HepG2 (cell line): ENCODE results near the gene CTIF. TPM values are rescaled to one million over a fixed set of nuclear protein-coding genes. Genes with fewer than 3 reads are reported as not detected.

Experiments used
- ARNT ChIP-seq: fragments of 450-650 bp; IDR thresholded peaks from 2 replicates; pipeline ENCODE4 v1.6.1; 2017
- ARNT2 ChIP-seq: sonication (generic); formaldehyde crosslinking; IDR thresholded peaks from 2 replicates; pipeline ENCODE4 v1.8.0; 2022; ENCODE audit warnings: mild to moderate bottlenecking, low read depth, missing genetic modification reagents, moderate library complexity
- ATF7-NPFF ChIP-seq: sonication (generic); formaldehyde crosslinking; IDR thresholded peaks from 2 replicates; pipeline ENCODE4 v1.8.1; 2023; ENCODE audit warnings: mild to moderate bottlenecking, low read depth, missing genetic modification reagents, moderate library complexity
- CHCHD3 ChIP-seq: sonication (generic); formaldehyde crosslinking; IDR thresholded peaks from 2 replicates; pipeline ENCODE4 v1.8.0; 2022; ENCODE audit warnings: mild to moderate bottlenecking, missing genetic modification reagents, moderate library complexity
- GTF2F1 ChIP-seq: fragments of 150-350 bp; IDR thresholded peaks from 2 replicates; pipeline ENCODE4 v1.6.1; 2014; ENCODE audit warnings: low read length
- HDAC6 ChIP-seq: fragments of 200-600 bp; sonication (generic); IDR thresholded peaks from 2 replicates; pipeline ENCODE4 v1.7.0; 2017; ENCODE audit warnings: mild to moderate bottlenecking, antibody characterized with exemption, low read length, low read depth
- KDM4B ChIP-seq: sonication (generic); formaldehyde crosslinking; IDR thresholded peaks from 2 replicates; pipeline ENCODE4 v1.4.0; 2020; ENCODE audit warnings: missing genetic modification reagents
- KDM5B ChIP-seq: sonication (generic); formaldehyde crosslinking; IDR thresholded peaks from 2 replicates; pipeline ENCODE4 v1.4.0; 2020; ENCODE audit warnings: missing genetic modification reagents, mild to moderate bottlenecking, borderline replicate concordance
- MTF2 ChIP-seq: sonication (generic); formaldehyde crosslinking; IDR thresholded peaks from 2 replicates; pipeline ENCODE4 v1.5.0; 2020; ENCODE audit warnings: missing genetic modification reagents, borderline replicate concordance
- NFATC3 ChIP-seq: sonication (generic); formaldehyde crosslinking; IDR thresholded peaks from 2 replicates; pipeline ENCODE4 v1.5.1; 2020; ENCODE audit warnings: mild to moderate bottlenecking, missing genetic modification reagents
- SNAPC5 ChIP-seq: sonication (generic); formaldehyde crosslinking; IDR thresholded peaks from 2 replicates; pipeline ENCODE4 v1.8.1; 2023; ENCODE audit warnings: mild to moderate bottlenecking, missing genetic modification reagents, borderline replicate concordance
- TEAD2 ChIP-seq: sonication (generic); formaldehyde crosslinking; IDR thresholded peaks from 2 replicates; pipeline ENCODE4 v1.9.0; 2021; ENCODE audit warnings: missing genetic modification reagents
- THYN1 ChIP-seq: sonication (generic); formaldehyde crosslinking; IDR thresholded peaks from 2 replicates; pipeline ENCODE4 v1.8.1; 2023; ENCODE audit warnings: low read depth, mild to moderate bottlenecking, moderate library complexity, missing genetic modification reagents, borderline replicate concordance
- YEATS4 ChIP-seq: sonication (generic); formaldehyde crosslinking; IDR thresholded peaks from 2 replicates; pipeline ENCODE4 v1.4.0; 2020; ENCODE audit warnings: missing genetic modification reagents, borderline replicate concordance
- ZBTB3 ChIP-seq: sonication (generic); formaldehyde crosslinking; IDR thresholded peaks from 2 replicates; pipeline ENCODE4 v1.4.0; 2020; ENCODE audit warnings: low read depth, mild to moderate bottlenecking, moderate library complexity, missing genetic modification reagents, borderline replicate concordance
- ZFP36L2 ChIP-seq: sonication (generic); formaldehyde crosslinking; IDR thresholded peaks from 2 replicates; pipeline ENCODE4 v1.4.0; 2020; ENCODE audit warnings: missing genetic modification reagents
- ZMYM2 ChIP-seq: sonication (generic); formaldehyde crosslinking; IDR thresholded peaks from 2 replicates; pipeline ENCODE4 v1.8.0; 2022; ENCODE audit warnings: mild to moderate bottlenecking, missing genetic modification reagents
- ZNF331 ChIP-seq: sonication (generic); formaldehyde crosslinking; IDR thresholded peaks from 2 replicates; pipeline ENCODE4 v1.4.0; 2020; ENCODE audit warnings: missing genetic modification reagents
- ZNF382 ChIP-seq: sonication (generic); formaldehyde crosslinking; IDR thresholded peaks from 2 replicates; pipeline ENCODE4 v1.5.0; 2020; ENCODE audit warnings: missing genetic modification reagents, mild to moderate bottlenecking, borderline replicate concordance
- ZNF558 ChIP-seq: sonication (generic); formaldehyde crosslinking; IDR thresholded peaks from 2 replicates; pipeline ENCODE4 v1.9.0; 2022; ENCODE audit warnings: mild to moderate bottlenecking, missing genetic modification reagents, borderline replicate concordance
- ZNF562 ChIP-seq: sonication (generic); formaldehyde crosslinking; IDR thresholded peaks from 2 replicates; pipeline ENCODE4 v1.8.0; 2022; ENCODE audit warnings: missing genetic modification reagents, borderline replicate concordance
- ZNF572 ChIP-seq: sonication (generic); formaldehyde crosslinking; IDR thresholded peaks from 2 replicates; pipeline ENCODE4 v1.5.1; 2020; ENCODE audit warnings: mild to moderate bottlenecking, missing genetic modification reagents
- ZNF619 ChIP-seq: sonication (generic); formaldehyde crosslinking; IDR thresholded peaks from 2 replicates; pipeline ENCODE4 v1.4.0; 2020; ENCODE audit warnings: mild to moderate bottlenecking, missing genetic modification reagents
- ZSCAN12 ChIP-seq: sonication (generic); formaldehyde crosslinking; IDR thresholded peaks from 2 replicates; pipeline ENCODE4 v1.9.0; 2021; ENCODE audit warnings: mild to moderate bottlenecking, missing genetic modification reagents
- polyA plus RNA-seq, 8 experiments: library from polyadenylated mRNA; depleted of rRNA in 3 of 8; stranded (reverse) in 7 of 8; unstranded in 1 of 8; fragments of >200 nt; fragmentation: Illumina TruSeq in 4 of 8; extraction: Trizol in 4 of 8; gene quantifications; 2 replicates each; pipeline versions ENCODE4 v1.2.1 to v1.2.3, GENCODE V29; 2011 to 2016; ENCODE audit warnings: low read depth in 4 of 8, missing spikeins in 1 of 8, mixed read lengths in 1 of 8; ENCODE audit not compliant: insufficient read depth in 1 of 8
- total RNA-seq, 5 experiments: library from RNA; depleted of rRNA; stranded (reverse); fragments of >200 nt; fragmentation: Illumina TruSeq; extraction: Trizol; gene quantifications; 2 replicates each; pipeline ENCODE4 v1.2.3, GENCODE V29; 2016; ENCODE audit warnings: low read depth in 1 of 5
- TF ChIP-seq, protein P1 (sequence below): sonication (generic); formaldehyde crosslinking; IDR thresholded peaks from 2 replicates; pipeline ENCODE4 v1.9.0; 2021; ENCODE audit warnings: missing genetic modification reagents, borderline replicate concordance
- TF ChIP-seq, protein P2 (sequence below): sonication (generic); formaldehyde crosslinking; IDR thresholded peaks from 2 replicates; pipeline ENCODE4 v1.4.0; 2020; ENCODE audit warnings: missing genetic modification reagents

The CTIF gene
- total and polyA plus RNA-seq, 2 of the 13 experiments (the other 11 are each of a cell fraction or from before 2014, with no cell fraction given): 18.2 to 28.0 TPM

DNA sequence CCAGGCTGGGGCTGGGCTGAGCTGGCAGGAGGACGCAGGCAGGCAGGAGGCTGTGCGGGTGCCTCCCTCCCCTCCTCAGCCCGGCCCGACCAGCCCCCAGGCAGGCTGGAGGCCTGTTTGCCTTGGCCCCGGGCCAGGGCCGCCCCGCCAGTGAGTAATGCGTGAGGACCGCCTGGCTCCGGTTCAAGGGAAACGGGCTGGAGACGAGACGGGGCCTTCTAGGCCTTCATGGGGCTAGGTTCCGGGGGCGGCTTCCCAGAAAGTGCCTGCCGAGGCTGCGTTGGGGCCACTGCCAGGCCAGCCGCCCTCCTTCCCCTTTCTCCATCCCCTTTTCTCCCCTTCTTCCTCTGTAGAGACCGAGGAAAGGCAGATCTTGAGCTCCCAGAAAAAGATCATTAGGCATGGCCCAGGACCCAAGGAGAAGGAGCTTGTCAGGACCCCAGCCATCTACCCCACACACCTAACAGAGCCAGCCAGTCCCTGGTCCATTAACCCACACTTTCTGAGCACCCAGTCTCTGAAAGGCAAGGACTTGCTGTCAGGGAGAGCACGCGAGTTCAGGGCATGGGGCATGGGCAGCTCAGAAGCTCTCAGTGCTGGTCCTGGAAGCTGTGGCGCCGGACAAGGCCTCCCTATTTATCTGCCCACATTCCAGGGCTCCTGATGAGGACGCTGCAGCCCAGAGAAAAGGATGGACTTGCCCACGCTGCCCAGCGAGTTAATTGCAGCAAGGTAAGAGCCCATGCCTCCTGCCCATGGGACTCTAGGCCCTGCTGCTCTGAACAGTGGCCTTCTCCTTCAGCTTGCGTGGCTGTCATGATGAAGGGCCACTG is 363.4 kb downstream of the CTIF start (continued):
- TF ChIP-seq ZNF572 (CRISPR knock-in tag) (no peak; the same call in 1 of the 2 replicates), GTF2F1 (no peak), KDM5B (CRISPR knock-in tag) (peak; percentile 90; the same call in 1 of the 2 replicates), ZNF562 (CRISPR knock-in tag) (no peak), ZNF331 (CRISPR knock-in tag) (peak; percentile 84; the same call in 1 of the 2 replicates), ZNF558 (no peak), MTF2 (CRISPR knock-in tag) (no peak), ZBTB3 (0 out of 2 replicates have a peak, but pooled peaks have one; percentile 61), ZSCAN12 (CRISPR knock-in tag) (no peak), NFATC3 (0 out of 2 replicates have a peak, but pooled peaks have one; percentile 52), ARNT2 (peak; percentile 60; the same call in 1 of the 2 replicates), THYN1 (CRISPR knock-in tag) (no peak), CHCHD3 (CRISPR knock-in tag) (no peak), ZNF619 (CRISPR knock-in tag) (no peak), KDM4B (0 out of 2 replicates have a peak, but pooled peaks have one; percentile 74), HDAC6 (no peak), ATF7-NPFF (CRISPR knock-in tag) (peak; percentile 57), ZMYM2 (no peak), ZNF382 (CRISPR knock-in tag) (no peak), YEATS4 (CRISPR knock-in tag) (peak; percentile 55; the same call in 1 of the 2 replicates), ZFP36L2 (CRISPR knock-in tag) (no peak), SNAPC5 (no peak), TEAD2 (CRISPR knock-in tag) (no peak), ARNT (no peak)
- TF ChIP-seq, protein P1, sequence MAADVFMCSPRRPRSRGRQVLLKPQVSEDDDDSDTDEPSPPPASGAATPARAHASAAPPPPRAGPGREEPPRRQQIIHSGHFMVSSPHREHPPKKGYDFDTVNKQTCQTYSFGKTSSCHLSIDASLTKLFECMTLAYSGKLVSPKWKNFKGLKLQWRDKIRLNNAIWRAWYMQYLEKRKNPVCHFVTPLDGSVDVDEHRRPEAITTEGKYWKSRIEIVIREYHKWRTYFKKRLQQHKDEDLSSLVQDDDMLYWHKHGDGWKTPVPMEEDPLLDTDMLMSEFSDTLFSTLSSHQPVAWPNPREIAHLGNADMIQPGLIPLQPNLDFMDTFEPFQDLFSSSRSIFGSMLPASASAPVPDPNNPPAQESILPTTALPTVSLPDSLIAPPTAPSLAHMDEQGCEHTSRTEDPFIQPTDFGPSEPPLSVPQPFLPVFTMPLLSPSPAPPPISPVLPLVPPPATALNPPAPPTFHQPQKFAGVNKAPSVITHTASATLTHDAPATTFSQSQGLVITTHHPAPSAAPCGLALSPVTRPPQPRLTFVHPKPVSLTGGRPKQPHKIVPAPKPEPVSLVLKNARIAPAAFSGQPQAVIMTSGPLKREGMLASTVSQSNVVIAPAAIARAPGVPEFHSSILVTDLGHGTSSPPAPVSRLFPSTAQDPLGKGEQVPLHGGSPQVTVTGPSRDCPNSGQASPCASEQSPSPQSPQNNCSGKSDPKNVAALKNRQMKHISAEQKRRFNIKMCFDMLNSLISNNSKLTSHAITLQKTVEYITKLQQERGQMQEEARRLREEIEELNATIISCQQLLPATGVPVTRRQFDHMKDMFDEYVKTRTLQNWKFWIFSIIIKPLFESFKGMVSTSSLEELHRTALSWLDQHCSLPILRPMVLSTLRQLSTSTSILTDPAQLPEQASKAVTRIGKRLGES (CRISPR knock-in tag): no peak
- TF ChIP-seq, protein P2, sequence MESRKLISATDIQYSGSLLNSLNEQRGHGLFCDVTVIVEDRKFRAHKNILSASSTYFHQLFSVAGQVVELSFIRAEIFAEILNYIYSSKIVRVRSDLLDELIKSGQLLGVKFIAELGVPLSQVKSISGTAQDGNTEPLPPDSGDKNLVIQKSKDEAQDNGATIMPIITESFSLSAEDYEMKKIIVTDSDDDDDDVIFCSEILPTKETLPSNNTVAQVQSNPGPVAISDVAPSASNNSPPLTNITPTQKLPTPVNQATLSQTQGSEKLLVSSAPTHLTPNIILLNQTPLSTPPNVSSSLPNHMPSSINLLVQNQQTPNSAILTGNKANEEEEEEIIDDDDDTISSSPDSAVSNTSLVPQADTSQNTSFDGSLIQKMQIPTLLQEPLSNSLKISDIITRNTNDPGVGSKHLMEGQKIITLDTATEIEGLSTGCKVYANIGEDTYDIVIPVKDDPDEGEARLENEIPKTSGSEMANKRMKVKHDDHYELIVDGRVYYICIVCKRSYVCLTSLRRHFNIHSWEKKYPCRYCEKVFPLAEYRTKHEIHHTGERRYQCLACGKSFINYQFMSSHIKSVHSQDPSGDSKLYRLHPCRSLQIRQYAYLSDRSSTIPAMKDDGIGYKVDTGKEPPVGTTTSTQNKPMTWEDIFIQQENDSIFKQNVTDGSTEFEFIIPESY (CRISPR knock-in tag): peak; percentile 26; the same call in 1 of the 2 replicates
